ENCODE data around the gene BCDIN3D. TPM values are rescaled to one million over a fixed set of nuclear protein-coding genes. Genes with fewer than 3 reads are reported as not detected.

BCDIN3D gene
- total RNA-seq, 1 experiment from 2014 or later: 3.3 TPM

- H3K9me3 ChIP-seq (ENCODE audit: control insufficient read depth, low read depth, low read length): no peaks in the 10 kb centered on the region
- Mint-ChIP-seq H3K36me3 (ENCODE audit: insufficient read depth in 1 of 3, low read depth in 3 of 3) (peaks cover 5 to 6% (median 6%) of the 10 kb centered on the region in 3 experiments), H3K27ac (no peak overlapping the region), H3K4me3 (no peak overlapping the region), H3K27me3 (ENCODE audit: low read depth) (peaks cover 31% of the 10 kb centered on the region), H3K9me3 (peaks cover 11 to 19% of the 10 kb centered on the region in 2 experiments), H3K4me1 (peaks cover 9 to 14% of the 10 kb centered on the region in 2 experiments)
- H3T11ph ChIP-seq (ENCODE audit: low read length): no peak overlapping the region
- DNase-seq: no peak
- H3K79me2 ChIP-seq (ENCODE audit: insufficient read depth, low read length): no peaks in the 10 kb centered on the region
- H4K8ac ChIP-seq (replicated peaks; ENCODE audit: insufficient read length, low read depth, low read length): no peak overlapping the region
- H3K9ac ChIP-seq (ENCODE audit: extremely low read depth, insufficient read length, low read length): no peak overlapping the region
- no peaks in the 10 kb centered on the region for H3K27me3 ChIP-seq (ENCODE audit: insufficient read depth, low read length)
- no peak overlapping the region for H2AK5ac ChIP-seq (ENCODE audit: insufficient read length, low read length)
- no peak overlapping the region for H2BK20ac ChIP-seq (ENCODE audit: low read depth, low read length, poor library complexity, severe bottlenecking)
- no peak overlapping the region for H3K14ac ChIP-seq (ENCODE audit: insufficient read depth, low read length)
- WGBS (ENCODE audit: extremely low coverage, insufficient read length, low lambda C conversion rate): no CpG with 5 or more reads among the region's 4 CpGs
- no peaks in the 10 kb centered on the region for H4K20me1 ChIP-seq (ENCODE audit: control insufficient read depth, insufficient read depth, insufficient read length)
- no peak overlapping the region for H3K27ac ChIP-seq (ENCODE audit: insufficient read length, low read depth, low read length)
- no peak overlapping the region for H2AFZ ChIP-seq (ENCODE audit: low read length)
- H3K18ac ChIP-seq (ENCODE audit: insufficient read length, low read depth, low read length): no peak overlapping the region
- no peak overlapping the region for H3K4ac ChIP-seq (ENCODE audit: low read depth, low read length)
- H3K23me2 ChIP-seq (ENCODE audit: insufficient read length, low read depth, low read length, poor library complexity, severe bottlenecking): no peaks in the 10 kb centered on the region
- H2BK12ac ChIP-seq (ENCODE audit: insufficient read length, low read depth, low read length): no peak overlapping the region
- H3K79me1 ChIP-seq (ENCODE audit: insufficient read depth, low read depth, low read length, poor library complexity, severe bottlenecking): no peaks in the 10 kb centered on the region
- no peak overlapping the region for H3K4me2 ChIP-seq (ENCODE audit: insufficient read depth, insufficient read length, low read length)
- no peaks in the 10 kb centered on the region for H3K4me1 ChIP-seq (ENCODE audit: insufficient read depth, low read length)
- H2BK5ac ChIP-seq (ENCODE audit: insufficient read length, low read length): no peak overlapping the region
- H2BK15ac ChIP-seq (ENCODE audit: low read depth, low read length): no peak overlapping the region
- no peak for TF ChIP-seq CTCF (conservative IDR thresholded peaks at IDR 0.05)
- no peak overlapping the region for H3K56ac ChIP-seq (ENCODE audit: insufficient read length, low read depth, low read length)
- no peak overlapping the region for H4K91ac ChIP-seq (ENCODE audit: insufficient read length, low read depth, low read length)
- H4K5ac ChIP-seq (ENCODE audit: insufficient read length, low read depth, low read length): no peak overlapping the region
- no peak overlapping the region for H2BK120ac ChIP-seq (ENCODE audit: low read depth, low read length, poor library complexity, severe bottlenecking)
- no peak overlapping the region for H3K23ac ChIP-seq (ENCODE audit: insufficient read length, low read depth, low read length)
Measured at GRCh38 chr12:49854976-49855375, 12.1 kb upstream of the BCDIN3D start.
